ENCODE results near the gene NAT14.

DNA sequence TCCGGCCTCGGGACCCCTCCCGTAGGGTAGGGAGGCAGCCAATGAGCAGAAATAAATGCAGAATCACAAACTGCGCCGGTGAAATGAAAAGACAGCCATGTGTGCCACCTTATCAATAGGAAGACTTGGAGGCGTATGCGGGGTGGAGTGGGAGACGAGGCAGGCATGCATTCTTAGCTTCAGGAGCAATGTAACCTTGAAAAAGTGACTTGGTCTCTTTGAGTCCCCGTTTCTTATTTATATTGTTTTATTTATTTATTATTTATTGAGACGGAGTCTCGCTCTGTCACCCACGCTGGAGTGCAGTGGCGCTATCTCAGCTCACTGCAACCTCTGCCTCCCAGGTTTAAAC, 19.2 kb downstream of the NAT14 start:
- TF ChIP-seq, protein P1, sequence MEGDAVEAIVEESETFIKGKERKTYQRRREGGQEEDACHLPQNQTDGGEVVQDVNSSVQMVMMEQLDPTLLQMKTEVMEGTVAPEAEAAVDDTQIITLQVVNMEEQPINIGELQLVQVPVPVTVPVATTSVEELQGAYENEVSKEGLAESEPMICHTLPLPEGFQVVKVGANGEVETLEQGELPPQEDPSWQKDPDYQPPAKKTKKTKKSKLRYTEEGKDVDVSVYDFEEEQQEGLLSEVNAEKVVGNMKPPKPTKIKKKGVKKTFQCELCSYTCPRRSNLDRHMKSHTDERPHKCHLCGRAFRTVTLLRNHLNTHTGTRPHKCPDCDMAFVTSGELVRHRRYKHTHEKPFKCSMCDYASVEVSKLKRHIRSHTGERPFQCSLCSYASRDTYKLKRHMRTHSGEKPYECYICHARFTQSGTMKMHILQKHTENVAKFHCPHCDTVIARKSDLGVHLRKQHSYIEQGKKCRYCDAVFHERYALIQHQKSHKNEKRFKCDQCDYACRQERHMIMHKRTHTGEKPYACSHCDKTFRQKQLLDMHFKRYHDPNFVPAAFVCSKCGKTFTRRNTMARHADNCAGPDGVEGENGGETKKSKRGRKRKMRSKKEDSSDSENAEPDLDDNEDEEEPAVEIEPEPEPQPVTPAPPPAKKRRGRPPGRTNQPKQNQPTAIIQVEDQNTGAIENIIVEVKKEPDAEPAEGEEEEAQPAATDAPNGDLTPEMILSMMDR (IDR thresholded peaks at IDR 0.05; ENCODE audit: extremely low read depth in 1 of 2, insufficient read depth in 1 of 2, low read depth in 1 of 2, low read length in 2 of 2), result no peak
- TF ChIP-seq, protein P2, sequence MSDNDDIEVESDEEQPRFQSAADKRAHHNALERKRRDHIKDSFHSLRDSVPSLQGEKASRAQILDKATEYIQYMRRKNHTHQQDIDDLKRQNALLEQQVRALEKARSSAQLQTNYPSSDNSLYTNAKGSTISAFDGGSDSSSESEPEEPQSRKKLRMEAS (IDR thresholded peaks at IDR 0.05; ENCODE audit: insufficient read depth, insufficient read length), result no peak
- TF ChIP-seq POLR2AphosphoS5 (IDR thresholded peaks at IDR 0.05; ENCODE audit: insufficient read depth, low read depth, low read length) (no peak), EZH2 (IDR thresholded peaks at IDR 0.05; ENCODE audit: borderline replicate concordance, low read depth, low read length, severe bottlenecking) (no peak), POLR2A (IDR thresholded peaks at IDR 0.05; ENCODE audit: low read depth, low read length) (no peak), MYC (IDR thresholded peaks at IDR 0.05; ENCODE audit: low read depth, low read length) (no peak)
